Endothelial cell of umbilical vein (primary cell): ENCODE measurements around the gene SPANXN2.
"Not testable (repeated sequence)": the region's sequence is repeated elsewhere in the genome, so short reads cannot be mapped to it uniquely, and the experiment has no call there.

Experiments
- EZH2 ChIP-seq: IDR thresholded peaks from 2 replicates; pipeline ENCODE4 v1.6.1; 2012; ENCODE audit warnings: borderline replicate concordance, low read depth, mild to moderate bottlenecking, moderate library complexity, low read length, inconsistent platforms; ENCODE audit not compliant: severe bottlenecking
- MYC ChIP-seq: IDR thresholded peaks from one replicate; pipeline ENCODE4 v1.6.1; 2011; ENCODE audit warnings: mild to moderate bottlenecking, low read depth, low read length
- POLR2A ChIP-seq: IDR thresholded peaks from 2 replicates; pipeline ENCODE4 v1.6.1; 2012; ENCODE audit warnings: low read depth, mild to moderate bottlenecking, control low read depth, low read length
- POLR2AphosphoS5 ChIP-seq: IDR thresholded peaks from 2 replicates; pipeline ENCODE4 v1.6.1; 2012; ENCODE audit warnings: low read depth, mild to moderate bottlenecking, control low read depth, low read length, moderate library complexity; ENCODE audit not compliant: insufficient read depth
- TF ChIP-seq, protein P1 (sequence below), 2 donors: IDR thresholded peaks; 1 replicate in 1 of 2; 2 replicates in 1 of 2; pipeline ENCODE4 v1.5.1; 2011; ENCODE audit warnings: low read length in 2 of 2, mild to moderate bottlenecking in 2 of 2, moderate library complexity in 2 of 2, control low read depth in 1 of 2, inconsistent platforms in 1 of 2, low read depth in 1 of 2; ENCODE audit not compliant: insufficient read depth in 1 of 2; ENCODE audit errors: extremely low read depth in 1 of 2
- TF ChIP-seq, protein P2 (sequence below): IDR thresholded peaks from 2 replicates; pipeline ENCODE4 v1.6.1; 2011; ENCODE audit not compliant: insufficient read depth, insufficient read length

DNA sequence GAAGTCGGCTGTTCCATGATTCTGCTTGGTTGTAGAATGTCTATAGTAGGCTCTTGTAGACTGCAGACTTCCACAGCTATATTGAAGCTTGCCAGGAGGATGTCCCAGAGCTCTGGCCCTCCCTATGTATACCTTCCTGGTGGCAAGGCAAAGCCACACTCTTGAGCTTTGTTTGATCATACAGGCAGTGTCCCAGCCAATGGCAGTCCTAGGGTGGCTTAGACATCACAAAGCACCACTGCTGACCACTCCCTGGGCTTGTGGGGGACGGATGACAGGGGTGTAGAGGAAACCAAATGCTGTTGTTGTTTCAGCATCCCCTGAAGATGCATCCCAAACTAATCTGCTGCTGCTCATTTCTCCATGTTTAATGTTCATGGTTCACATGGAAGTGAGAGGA is at the start of gene SPANXN2:
- TF ChIP-seq, protein P1, sequence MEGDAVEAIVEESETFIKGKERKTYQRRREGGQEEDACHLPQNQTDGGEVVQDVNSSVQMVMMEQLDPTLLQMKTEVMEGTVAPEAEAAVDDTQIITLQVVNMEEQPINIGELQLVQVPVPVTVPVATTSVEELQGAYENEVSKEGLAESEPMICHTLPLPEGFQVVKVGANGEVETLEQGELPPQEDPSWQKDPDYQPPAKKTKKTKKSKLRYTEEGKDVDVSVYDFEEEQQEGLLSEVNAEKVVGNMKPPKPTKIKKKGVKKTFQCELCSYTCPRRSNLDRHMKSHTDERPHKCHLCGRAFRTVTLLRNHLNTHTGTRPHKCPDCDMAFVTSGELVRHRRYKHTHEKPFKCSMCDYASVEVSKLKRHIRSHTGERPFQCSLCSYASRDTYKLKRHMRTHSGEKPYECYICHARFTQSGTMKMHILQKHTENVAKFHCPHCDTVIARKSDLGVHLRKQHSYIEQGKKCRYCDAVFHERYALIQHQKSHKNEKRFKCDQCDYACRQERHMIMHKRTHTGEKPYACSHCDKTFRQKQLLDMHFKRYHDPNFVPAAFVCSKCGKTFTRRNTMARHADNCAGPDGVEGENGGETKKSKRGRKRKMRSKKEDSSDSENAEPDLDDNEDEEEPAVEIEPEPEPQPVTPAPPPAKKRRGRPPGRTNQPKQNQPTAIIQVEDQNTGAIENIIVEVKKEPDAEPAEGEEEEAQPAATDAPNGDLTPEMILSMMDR (IDR thresholded peaks at IDR 0.05; ENCODE audit: extremely low read depth in 1 of 2, insufficient read depth in 1 of 2, low read depth in 1 of 2, low read length in 2 of 2) = not testable (repeated sequence)
- not testable (repeated sequence) for TF ChIP-seq EZH2, POLR2A, MYC, POLR2AphosphoS5
- TF ChIP-seq, protein P2, sequence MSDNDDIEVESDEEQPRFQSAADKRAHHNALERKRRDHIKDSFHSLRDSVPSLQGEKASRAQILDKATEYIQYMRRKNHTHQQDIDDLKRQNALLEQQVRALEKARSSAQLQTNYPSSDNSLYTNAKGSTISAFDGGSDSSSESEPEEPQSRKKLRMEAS = not testable (repeated sequence)
